Astrocyte of the spinal cord (primary cell): Measurements from ENCODE around the gene RAD51AP1.
A peak's percentile ranks its signal among the peaks of the same experiment; 100 is the strongest.

ENCODE experiments used
- DNase-seq: peaks from one replicate; pipeline ENCODE4 v3.0.0; 2011; ENCODE audit warnings: low read depth, low spot score
- H3K4me3 ChIP-seq: 2 replicates; pipeline ENCODE4 v1.5.1; 2011; ENCODE audit warnings: low read depth, mild to moderate bottlenecking, low read length, moderate library complexity
- in situ Hi-C: cut with HindIII; loops from 2 replicates; pipeline ENCODE4 v1.10.0; 2017; ENCODE audit warnings: low sequenced_read_pairs
- TF ChIP-seq, protein P1 (sequence below): IDR thresholded peaks from 2 replicates; pipeline ENCODE4 v1.5.1; 2012; ENCODE audit warnings: low read depth, mild to moderate bottlenecking, low read length, inconsistent platforms

RAD51AP1 gene, protein sequence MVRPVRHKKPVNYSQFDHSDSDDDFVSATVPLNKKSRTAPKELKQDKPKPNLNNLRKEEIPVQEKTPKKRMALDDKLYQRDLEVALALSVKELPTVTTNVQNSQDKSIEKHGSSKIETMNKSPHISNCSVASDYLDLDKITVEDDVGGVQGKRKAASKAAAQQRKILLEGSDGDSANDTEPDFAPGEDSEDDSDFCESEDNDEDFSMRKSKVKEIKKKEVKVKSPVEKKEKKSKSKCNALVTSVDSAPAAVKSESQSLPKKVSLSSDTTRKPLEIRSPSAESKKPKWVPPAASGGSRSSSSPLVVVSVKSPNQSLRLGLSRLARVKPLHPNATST

DNA sequence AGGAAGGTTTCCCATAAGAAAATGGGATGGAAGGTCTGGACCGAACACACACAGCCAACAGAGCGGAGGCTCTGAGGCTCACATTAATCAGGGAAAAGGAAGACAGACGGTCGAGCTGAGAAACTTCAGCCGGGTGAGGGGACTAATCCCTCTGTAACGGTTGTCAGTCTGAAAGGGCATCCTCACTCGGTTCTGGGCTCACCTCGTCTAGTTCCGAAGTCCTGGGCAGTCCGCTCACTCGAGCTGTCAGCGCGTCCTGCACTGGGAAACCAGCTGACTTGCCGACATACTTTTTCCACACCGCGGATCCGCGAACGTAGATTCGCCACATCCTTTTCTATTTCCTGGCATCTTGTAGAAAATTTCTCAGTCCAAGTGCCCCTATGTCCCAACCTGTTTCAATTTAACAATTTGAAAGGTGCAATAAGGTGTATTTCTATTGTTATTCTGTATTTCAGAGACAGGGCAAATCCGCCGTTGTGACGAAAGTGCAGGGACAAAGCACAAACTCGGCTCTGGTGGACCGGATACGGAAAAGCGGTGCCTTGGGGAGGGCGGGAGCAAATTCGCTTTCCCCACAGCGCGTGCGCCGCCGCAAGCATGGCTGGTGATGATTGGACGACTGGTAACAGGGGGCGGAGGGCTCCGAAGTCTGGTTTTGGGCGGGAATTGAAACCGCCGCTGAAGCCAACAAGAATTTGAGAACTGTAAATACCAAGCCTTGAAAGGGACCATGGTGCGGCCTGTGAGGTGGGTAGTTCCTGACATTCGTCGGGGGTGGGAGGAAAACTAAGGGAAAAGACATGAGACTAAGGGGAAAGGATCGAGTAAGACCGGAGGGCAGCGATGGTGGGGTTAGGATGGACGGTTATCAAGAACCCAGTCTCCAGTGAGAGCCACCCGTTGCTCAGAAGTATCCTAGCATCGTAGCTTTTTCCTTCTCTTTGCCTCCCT is at the start of gene RAD51AP1:
Gene RAD51AP1 (plus strand): TSS at position 684 of the 954 bp plus-strand sequence. CDS start 50 bp downstream, at position 734.
- peak within 1 kb of the TSS; percentile 83 for H3K4me3 ChIP-seq
- in situ Hi-C loops = no loop called here
- TF ChIP-seq, protein P1, sequence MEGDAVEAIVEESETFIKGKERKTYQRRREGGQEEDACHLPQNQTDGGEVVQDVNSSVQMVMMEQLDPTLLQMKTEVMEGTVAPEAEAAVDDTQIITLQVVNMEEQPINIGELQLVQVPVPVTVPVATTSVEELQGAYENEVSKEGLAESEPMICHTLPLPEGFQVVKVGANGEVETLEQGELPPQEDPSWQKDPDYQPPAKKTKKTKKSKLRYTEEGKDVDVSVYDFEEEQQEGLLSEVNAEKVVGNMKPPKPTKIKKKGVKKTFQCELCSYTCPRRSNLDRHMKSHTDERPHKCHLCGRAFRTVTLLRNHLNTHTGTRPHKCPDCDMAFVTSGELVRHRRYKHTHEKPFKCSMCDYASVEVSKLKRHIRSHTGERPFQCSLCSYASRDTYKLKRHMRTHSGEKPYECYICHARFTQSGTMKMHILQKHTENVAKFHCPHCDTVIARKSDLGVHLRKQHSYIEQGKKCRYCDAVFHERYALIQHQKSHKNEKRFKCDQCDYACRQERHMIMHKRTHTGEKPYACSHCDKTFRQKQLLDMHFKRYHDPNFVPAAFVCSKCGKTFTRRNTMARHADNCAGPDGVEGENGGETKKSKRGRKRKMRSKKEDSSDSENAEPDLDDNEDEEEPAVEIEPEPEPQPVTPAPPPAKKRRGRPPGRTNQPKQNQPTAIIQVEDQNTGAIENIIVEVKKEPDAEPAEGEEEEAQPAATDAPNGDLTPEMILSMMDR = no peak
- DNase-seq = peak; percentile 99

DNA sequence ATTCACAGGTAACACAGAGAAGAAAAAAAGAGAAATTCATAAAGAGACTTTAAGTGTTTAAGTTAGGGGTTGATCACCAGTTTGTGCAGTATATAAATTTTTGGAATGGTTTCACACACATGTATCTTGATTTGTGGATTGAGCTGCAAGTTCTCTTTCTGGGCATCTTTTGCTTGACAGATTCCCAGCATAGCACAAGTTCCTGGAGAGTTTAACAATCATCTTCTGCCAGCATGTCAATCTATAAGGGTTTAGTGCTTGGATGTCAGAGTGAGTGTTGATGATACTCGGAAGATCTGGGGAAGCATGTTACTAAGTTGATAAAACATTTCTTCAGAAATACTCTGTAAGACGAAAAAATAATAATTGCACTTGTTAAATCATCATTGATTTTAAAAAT is 49.1 kb upstream of the RAD51AP1 start:
- in situ Hi-C loops = no loop called here
- TF ChIP-seq, protein P1 = no peak
- H3K4me3 ChIP-seq = no peak overlapping the region
- DNase-seq = no peak

DNA sequence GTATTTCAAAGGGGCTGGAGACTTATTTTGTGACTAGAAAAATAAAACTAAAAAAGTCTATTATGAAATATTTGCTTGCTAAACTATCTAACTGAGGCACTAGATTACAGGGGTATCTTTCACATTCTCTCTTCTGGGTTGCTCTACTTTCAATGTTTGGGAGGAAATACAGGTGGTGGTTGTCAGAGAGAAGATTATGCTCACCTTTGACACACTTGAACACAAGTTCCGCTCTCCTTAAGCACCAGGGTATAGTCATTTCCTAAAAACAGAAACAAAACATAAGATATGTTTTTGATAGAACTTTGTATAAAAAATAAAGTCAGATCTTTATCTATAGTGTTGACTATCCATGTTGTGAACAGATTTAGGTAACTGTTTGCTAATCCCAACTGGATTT is 47.7 kb upstream of the RAD51AP1 start:
- in situ Hi-C loops = no loop called here
- DNase-seq = no peak
- TF ChIP-seq, protein P1 = no peak
- no peak overlapping the region for H3K4me3 ChIP-seq

DNA sequence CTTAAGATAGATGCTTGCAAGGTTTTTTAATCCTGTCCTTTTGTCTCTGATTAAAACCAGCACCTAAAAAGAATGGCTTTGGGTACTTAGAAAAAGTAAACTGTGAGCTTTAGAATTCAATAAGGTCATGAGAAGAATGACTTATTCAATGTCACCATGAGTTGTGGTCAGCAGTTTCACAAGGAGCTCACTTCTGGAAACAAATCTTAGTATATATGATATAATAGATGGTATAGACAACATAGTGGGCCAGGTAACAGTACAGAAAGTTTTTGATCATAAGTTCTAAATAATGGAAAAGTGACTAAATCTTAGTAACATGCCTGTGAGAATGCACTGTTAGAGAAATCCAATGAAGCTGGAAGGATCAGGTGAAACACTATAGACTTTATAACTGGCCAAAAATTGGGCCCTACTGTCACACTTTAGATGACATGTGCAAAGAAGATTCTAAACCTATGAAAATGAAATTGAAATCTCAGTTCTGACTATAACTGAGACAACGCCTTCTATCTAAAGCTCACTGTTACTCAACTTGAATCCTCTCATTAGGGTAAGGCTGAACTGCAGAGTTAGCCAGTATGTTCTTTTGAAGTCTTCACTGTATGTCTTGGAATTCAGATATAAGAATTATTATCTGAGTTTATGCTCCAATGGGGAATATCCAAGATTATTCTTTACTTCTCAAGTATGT is 42.4 kb upstream of the RAD51AP1 start:
- TF ChIP-seq, protein P1 = no peak
- DNase-seq = no peak
- no peak overlapping the region for H3K4me3 ChIP-seq
- in situ Hi-C loops = no loop called here

DNA sequence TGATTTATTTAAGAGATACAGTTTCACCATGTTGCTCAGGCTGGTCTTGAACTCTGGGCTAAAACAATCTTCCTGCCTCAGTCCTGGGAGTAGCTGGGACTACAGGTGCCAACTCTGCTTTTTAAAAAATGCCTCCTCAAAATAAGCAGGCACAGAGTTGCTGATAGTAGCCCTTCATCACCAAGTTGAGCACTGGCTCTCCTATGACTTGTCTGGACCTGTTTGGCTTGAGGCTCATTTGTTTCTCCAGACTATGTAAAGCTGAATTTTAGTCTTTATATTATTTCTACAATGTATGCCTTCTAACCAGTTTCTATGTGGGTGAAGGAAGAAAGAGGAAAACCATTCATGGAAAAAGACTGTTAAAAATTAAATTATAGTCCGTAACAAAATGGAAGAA is 39.5 kb upstream of the RAD51AP1 start:
- no peak overlapping the region for H3K4me3 ChIP-seq
- TF ChIP-seq, protein P1 = no peak
- in situ Hi-C loops = no loop called here
- DNase-seq = no peak

DNA sequence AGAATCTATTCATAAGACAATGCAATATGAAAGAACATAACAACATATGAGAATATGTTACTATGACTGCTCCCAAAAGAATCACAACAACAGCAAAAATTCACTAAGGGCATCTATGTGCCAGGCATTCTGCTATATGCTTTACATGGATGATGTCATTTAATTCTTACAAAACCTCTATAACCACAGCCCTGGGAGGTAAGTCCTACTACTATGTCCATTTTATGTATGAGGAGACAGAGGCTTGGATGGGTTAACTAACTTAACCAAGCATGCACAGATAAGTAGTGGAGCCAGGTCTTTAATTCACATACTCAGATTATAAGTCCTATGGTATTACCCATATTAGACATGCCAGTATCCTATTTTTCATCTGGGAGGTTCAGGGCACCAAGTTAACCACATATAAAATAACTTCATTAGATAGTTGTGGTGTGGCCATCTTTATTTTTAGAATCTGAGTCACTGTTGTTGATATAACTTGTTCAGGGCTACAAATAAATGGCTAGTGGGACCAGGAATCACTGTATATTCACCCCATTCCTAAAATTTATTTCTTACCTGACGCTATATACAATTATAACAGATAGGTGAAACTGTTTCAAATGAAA is 33.2 kb upstream of the RAD51AP1 start:
- in situ Hi-C loops = no loop called here
- DNase-seq = peak; percentile 73
- TF ChIP-seq, protein P1 = no peak
- no peak overlapping the region for H3K4me3 ChIP-seq
